Peyer's patch (tissue), 4 donors: ENCODE measurements around the gene PNN. TPM values are rescaled to one million over a fixed set of nuclear protein-coding genes. Genes with fewer than 3 reads are reported as not detected.
"Not testable (repeated sequence)": the region's sequence is repeated elsewhere in the genome, so short reads cannot be mapped to it uniquely, and the experiment has no call there.

Experiments used
- DNase-seq, 3 donors: peaks; one replicate each; pipeline ENCODE4 v3.0.0-alpha.2; 2017 to 2019
- H3K27ac ChIP-seq, 4 donors: fragments of 200-600 bp; sonication (generic); one replicate each; pipeline ENCODE4 v1.5.1; 2016 to 2019
- H3K27me3 ChIP-seq, 2 donors: fragments of 200-600 bp; sonication (generic); one replicate each; pipeline ENCODE4 v1.5.1; 2019
- H3K36me3 ChIP-seq, 3 donors: fragments of 200-600 bp; sonication (generic); one replicate each; pipeline ENCODE4 v1.5.1; 2016 to 2019
- H3K4me1 ChIP-seq, 4 donors: fragments of 200-600 bp; sonication (generic); one replicate each; pipeline ENCODE4 v1.5.1; 2016 to 2019
- H3K4me3 ChIP-seq, 4 donors: fragments of 200-600 bp; sonication (generic); 1 replicate in 3 of 4; 2 replicates in 1 of 4; pipeline ENCODE4 v1.5.1; 2016 to 2019; ENCODE audit warnings: mild to moderate bottlenecking in 1 of 4
- H3K9me3 ChIP-seq, 4 donors: fragments of 200-600 bp; sonication (generic); one replicate each; pipeline ENCODE4 v1.5.1; 2016 to 2019; ENCODE audit warnings: mild to moderate bottlenecking in 1 of 4
- CTCF ChIP-seq, 6 experiments: fragments of 450-650 bp in 4 of 6; fragments of 200-600 bp in 2 of 6; sonication (generic) in 1 of 6; IDR thresholded peaks; one replicate each; pipeline ENCODE4 v1.5.1; 2017 to 2019; ENCODE audit warnings: antibody characterized with exemption in 6 of 6, mild to moderate bottlenecking in 3 of 6, moderate library complexity in 1 of 6
- POLR2A ChIP-seq, 2 donors: fragments of 450-650 bp; IDR thresholded peaks; one replicate each; pipeline ENCODE4 v1.5.1; 2017; ENCODE audit warnings: antibody characterized with exemption in 2 of 2, mild to moderate bottlenecking in 2 of 2, moderate library complexity in 2 of 2
- total RNA-seq, 4 donors: library from RNA; depleted of rRNA; stranded (reverse); fragments of >200 nt; gene quantifications; one replicate each; pipeline ENCODE4 v1.1.0, GENCODE V29; 2016

PNN gene
- total RNA-seq, 4 donors from 2014 or later, result 48.3 to 125 (median 63.4) TPM

- no peak overlapping the region for H3K27ac ChIP-seq
- peaks cover 0 to 45% (median 0%) of the 10 kb centered on the region in 3 donors for H3K36me3 ChIP-seq
- DNase-seq, result no peak
Measured at GRCh38 chr14:39184628-39185255, 9.7 kb downstream of the PNN start.

GRCh38 chr14:39185256-39186049 is 10.4 kb downstream of the PNN start:
- H3K9me3 ChIP-seq, result no peaks in the 10 kb centered on the region
- no peak for TF ChIP-seq CTCF (IDR thresholded peaks at IDR 0.05)
- no peak for TF ChIP-seq POLR2A (IDR thresholded peaks at IDR 0.05)
- no peak for DNase-seq
- no peak overlapping the region for H3K4me3 ChIP-seq
- no peaks in the 10 kb centered on the region for H3K4me1 ChIP-seq
- peaks cover 0 to 38% (median 0%) of the 10 kb centered on the region in 3 donors for H3K36me3 ChIP-seq
- H3K27me3 ChIP-seq, result no peaks in the 10 kb centered on the region
- H3K27ac ChIP-seq, result no peak overlapping the region

More at GRCh38 chr14:39184628-39185255, 9.7 kb downstream of the PNN start:
- H3K4me1 ChIP-seq, result no peaks in the 10 kb centered on the region
- TF ChIP-seq POLR2A (IDR thresholded peaks at IDR 0.05) (no peak), CTCF (IDR thresholded peaks at IDR 0.05) (no peak)
- no peaks in the 10 kb centered on the region for H3K27me3 ChIP-seq
- no peak overlapping the region for H3K4me3 ChIP-seq
- no peaks in the 10 kb centered on the region for H3K9me3 ChIP-seq

- no peak overlapping the region for H3K27ac ChIP-seq
- no peak overlapping the region for H3K4me3 ChIP-seq
- H3K9me3 ChIP-seq, result no peaks in the 10 kb centered on the region
- peaks cover 0 to 22% (median 0%) of the 10 kb centered on the region in 3 donors for H3K36me3 ChIP-seq
- TF ChIP-seq POLR2A (IDR thresholded peaks at IDR 0.05), result no peak
- TF ChIP-seq CTCF (IDR thresholded peaks at IDR 0.05), result no peak
- no peak for DNase-seq
- no peaks in the 10 kb centered on the region for H3K27me3 ChIP-seq
- no peaks in the 10 kb centered on the region for H3K4me1 ChIP-seq
Measured at GRCh38 chr14:39186941-39187525, 12.0 kb downstream of the PNN start.

GRCh38 chr14:39203659-39204606 is 28.9 kb downstream of the PNN start:
- Histone ChIP-seq H3K9me3 (no peaks in the 10 kb centered on the region), H3K4me1 (no peaks in the 10 kb centered on the region), H3K27me3 (no peaks in the 10 kb centered on the region), H3K27ac (peak overlapping the region in 2 of 4 donors; percentile 53 to 71), H3K4me3 (no peak overlapping the region), H3K36me3 (no peaks in the 10 kb centered on the region)
- peak in 2 of 3 donors; percentile 85 to 91 for DNase-seq
- no peak for TF ChIP-seq CTCF (IDR thresholded peaks at IDR 0.05)
- TF ChIP-seq POLR2A (IDR thresholded peaks at IDR 0.05), result peak in 1 of 2 donors; percentile 23

GRCh38 chr14:39207430-39207829 is 32.4 kb downstream of the PNN start:
- DNase-seq, H3K27ac ChIP-seq, H3K9me3 ChIP-seq, H3K27me3 ChIP-seq, H3K36me3 ChIP-seq, H3K4me3 ChIP-seq, H3K4me1 ChIP-seq: not testable (repeated sequence)
